Loucy (cell line): Measurements from ENCODE around the gene RAD51B.
A peak's percentile ranks its signal among the peaks of the same experiment; 100 is the strongest.

Experiments
- H2AFZ ChIP-seq: fragments of 200-600 bp; sonication (generic); 2 replicates; pipeline ENCODE4 v1.6.0; 2016; ENCODE audit warnings: antibody characterized with exemption, mild to moderate bottlenecking, low read length, moderate library complexity
- H3F3A ChIP-seq: fragments of 200-600 bp; 2 replicates; pipeline ENCODE4 v1.6.0; 2016; ENCODE audit warnings: antibody characterized with exemption, low read depth, mild to moderate bottlenecking
- H3K27me3 ChIP-seq: fragments of 200-600 bp; sonication (generic); 2 replicates; pipeline ENCODE4 v1.6.1; 2014; ENCODE audit warnings: low read length, mild to moderate bottlenecking; ENCODE audit not compliant: insufficient read depth, poor library complexity, severe bottlenecking
- H3K36me3 ChIP-seq: fragments of 200-600 bp; sonication (generic); 2 replicates; pipeline ENCODE4 v1.6.1; 2016; ENCODE audit warnings: low read length; ENCODE audit not compliant: insufficient read depth
- H3K4me1 ChIP-seq: fragments of 200-600 bp; sonication (generic); 2 replicates; pipeline ENCODE4 v1.5.1; 2014; ENCODE audit warnings: low read length, mild to moderate bottlenecking; ENCODE audit not compliant: insufficient read depth, poor library complexity, severe bottlenecking
- H3K4me2 ChIP-seq: fragments of 200-600 bp; sonication (generic); 2 replicates; pipeline ENCODE4 v1.6.0; 2014; ENCODE audit warnings: antibody characterized with exemption, low read length, low read depth, mild to moderate bottlenecking; ENCODE audit not compliant: poor library complexity, severe bottlenecking
- H3K4me3 ChIP-seq: fragments of 200-600 bp; sonication (generic); 2 replicates; pipeline ENCODE4 v1.5.1; 2014; ENCODE audit warnings: low read length, mild to moderate bottlenecking, mixed read lengths; ENCODE audit not compliant: poor library complexity, severe bottlenecking
- H3K79me2 ChIP-seq: fragments of 200-600 bp; sonication (generic); 2 replicates; pipeline ENCODE4 v1.6.1; 2014; ENCODE audit warnings: low read length; ENCODE audit not compliant: insufficient read depth
- H3K9ac ChIP-seq: fragments of 200-600 bp; sonication (generic); 2 replicates; pipeline ENCODE4 v1.6.0; 2014; ENCODE audit warnings: mild to moderate bottlenecking, low read depth, low read length, moderate library complexity; ENCODE audit not compliant: poor library complexity, severe bottlenecking
- H3K9me2 ChIP-seq: fragments of 200-600 bp; sonication (generic); replicated peaks from 2 replicates; pipeline ENCODE4 v1.6.1; 2016; ENCODE audit warnings: low read depth, low read length, mixed read lengths
- H3K9me3 ChIP-seq: fragments of 200-600 bp; sonication (generic); 2 replicates; pipeline ENCODE4 v1.6.1; 2014; ENCODE audit warnings: mild to moderate bottlenecking, antibody characterized with exemption, low read length, low read depth; ENCODE audit not compliant: insufficient read depth
- H4K20me1 ChIP-seq: fragments of 200-600 bp; sonication (generic); 2 replicates; pipeline ENCODE4 v1.6.0; 2014; ENCODE audit warnings: antibody characterized with exemption, low read length, mild to moderate bottlenecking; ENCODE audit not compliant: insufficient read depth, poor library complexity, severe bottlenecking
- EZH2phosphoT487 ChIP-seq: fragments of 200-600 bp; IDR thresholded peaks from 2 replicates; pipeline ENCODE4 v1.6.1; 2018; ENCODE audit warnings: antibody characterized with exemption, mild to moderate bottlenecking, moderate library complexity, borderline replicate concordance
- TF ChIP-seq, protein P1 (sequence below): fragments of 200-600 bp; sonication (generic); conservative IDR thresholded peaks from 2 replicates; pipeline ENCODE4 v1.5.1; 2014; ENCODE audit warnings: mild to moderate bottlenecking, antibody characterized with exemption, low read length

The RAD51B gene

DNA sequence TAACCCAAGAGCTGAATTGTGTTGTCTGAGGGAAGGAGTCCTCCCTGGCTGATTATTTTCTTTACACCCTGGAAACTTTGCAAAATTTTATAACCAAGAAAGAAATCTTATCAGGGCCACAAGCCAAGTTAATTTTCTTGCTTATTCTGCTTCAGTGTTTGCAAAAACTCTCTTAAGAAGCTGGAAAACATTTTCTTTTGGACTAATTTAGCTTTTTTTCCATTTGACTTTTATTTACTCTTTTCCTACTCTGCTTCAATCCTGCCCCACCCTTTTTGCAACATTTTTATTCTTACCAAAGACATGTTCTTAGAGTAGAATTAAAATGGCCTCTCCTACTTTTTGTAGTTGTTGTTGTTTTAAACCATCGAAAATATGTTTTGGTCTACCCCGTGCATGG, 594.5 kb downstream of the RAD51B start:
- Histone ChIP-seq H3K4me2 (peak overlapping the region; percentile 17), H3K27me3 (no peaks in the 10 kb centered on the region), H3K9me2 (no peaks in the 10 kb centered on the region), H3K79me2 (no peaks in the 10 kb centered on the region), H4K20me1 (no peaks in the 10 kb centered on the region), H3K36me3 (no peaks in the 10 kb centered on the region), H3K4me1 (peaks cover 60% of the 10 kb centered on the region), H3K9me3 (no peaks in the 10 kb centered on the region), H3K4me3 (no peak overlapping the region), H2AFZ (no peak overlapping the region), H3K9ac (no peak overlapping the region), H3F3A (0 out of 2 replicates have a peak, but pooled peaks cover 2% of the 10 kb centered on the region)
- TF ChIP-seq, protein P1, sequence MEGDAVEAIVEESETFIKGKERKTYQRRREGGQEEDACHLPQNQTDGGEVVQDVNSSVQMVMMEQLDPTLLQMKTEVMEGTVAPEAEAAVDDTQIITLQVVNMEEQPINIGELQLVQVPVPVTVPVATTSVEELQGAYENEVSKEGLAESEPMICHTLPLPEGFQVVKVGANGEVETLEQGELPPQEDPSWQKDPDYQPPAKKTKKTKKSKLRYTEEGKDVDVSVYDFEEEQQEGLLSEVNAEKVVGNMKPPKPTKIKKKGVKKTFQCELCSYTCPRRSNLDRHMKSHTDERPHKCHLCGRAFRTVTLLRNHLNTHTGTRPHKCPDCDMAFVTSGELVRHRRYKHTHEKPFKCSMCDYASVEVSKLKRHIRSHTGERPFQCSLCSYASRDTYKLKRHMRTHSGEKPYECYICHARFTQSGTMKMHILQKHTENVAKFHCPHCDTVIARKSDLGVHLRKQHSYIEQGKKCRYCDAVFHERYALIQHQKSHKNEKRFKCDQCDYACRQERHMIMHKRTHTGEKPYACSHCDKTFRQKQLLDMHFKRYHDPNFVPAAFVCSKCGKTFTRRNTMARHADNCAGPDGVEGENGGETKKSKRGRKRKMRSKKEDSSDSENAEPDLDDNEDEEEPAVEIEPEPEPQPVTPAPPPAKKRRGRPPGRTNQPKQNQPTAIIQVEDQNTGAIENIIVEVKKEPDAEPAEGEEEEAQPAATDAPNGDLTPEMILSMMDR, result no peak
- TF ChIP-seq EZH2phosphoT487, result no peak

DNA sequence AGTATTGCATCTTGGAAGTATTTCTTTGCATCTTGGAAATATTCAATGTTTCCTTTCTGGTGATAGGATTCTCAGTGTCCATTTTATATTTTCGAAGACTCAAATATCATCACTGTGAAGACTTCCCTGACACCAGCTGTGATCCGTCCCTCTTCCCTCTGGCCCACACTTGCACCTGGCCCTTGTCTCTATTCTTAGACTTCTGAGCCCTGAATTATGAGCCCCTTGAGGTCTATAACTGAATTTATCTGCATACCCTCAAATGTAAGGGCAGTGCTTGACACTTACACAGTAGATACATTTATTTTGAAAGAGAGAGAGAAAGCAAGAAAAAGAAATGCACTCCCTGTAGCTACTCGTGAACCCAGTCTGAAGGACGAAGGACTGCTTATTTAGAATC, 596.6 kb downstream of the RAD51B start:
- TF ChIP-seq, protein P1, result no peak
- no peak for TF ChIP-seq EZH2phosphoT487
- Histone ChIP-seq H3K9me2 (no peaks in the 10 kb centered on the region), H2AFZ (no peak overlapping the region), H3K27me3 (no peaks in the 10 kb centered on the region), H3K9me3 (no peaks in the 10 kb centered on the region), H3F3A (no peaks in the 10 kb centered on the region), H3K4me1 (peaks cover 57% of the 10 kb centered on the region), H3K4me2 (no peak overlapping the region), H3K9ac (peak overlapping the region; percentile 17), H4K20me1 (no peaks in the 10 kb centered on the region), H3K79me2 (no peaks in the 10 kb centered on the region), H3K36me3 (no peaks in the 10 kb centered on the region), H3K4me3 (no peak overlapping the region)

DNA sequence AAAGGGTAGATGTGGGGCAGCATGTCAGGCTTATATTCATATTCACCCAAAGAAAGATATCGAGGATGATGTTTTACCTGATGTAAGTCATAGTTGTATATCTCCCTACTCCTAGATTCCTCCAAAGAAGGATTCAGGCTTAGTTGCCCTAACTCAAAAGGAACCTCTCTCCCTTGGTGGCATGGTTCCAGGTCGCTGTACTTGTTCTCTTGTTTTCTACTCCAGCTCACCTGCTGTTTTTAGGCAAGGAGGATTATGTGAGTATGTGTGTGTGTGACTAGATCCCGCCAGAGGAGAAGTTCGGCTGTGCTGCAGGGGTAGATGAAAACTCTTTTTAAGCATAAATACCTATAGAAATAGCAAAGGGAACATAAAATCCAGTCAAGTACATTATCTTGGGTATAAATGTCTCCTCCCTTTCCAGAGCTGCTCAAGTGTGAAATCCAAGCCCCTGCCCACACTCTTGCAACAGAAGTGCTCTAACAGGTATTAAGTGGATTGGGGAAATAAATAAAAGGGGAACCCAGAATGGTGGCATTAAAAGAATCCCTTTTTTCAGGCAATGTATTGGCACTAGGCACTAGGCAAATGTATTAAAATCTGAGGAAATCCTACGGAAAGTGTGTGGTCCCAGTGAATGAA, 597.6 kb downstream of the RAD51B start:
- TF ChIP-seq EZH2phosphoT487, result no peak
- TF ChIP-seq, protein P1, result no peak
- no peaks in the 10 kb centered on the region for H3K36me3 ChIP-seq
- no peaks in the 10 kb centered on the region for H4K20me1 ChIP-seq
- H3K27me3 ChIP-seq, result no peaks in the 10 kb centered on the region
- no peak overlapping the region for H3K4me2 ChIP-seq
- no peak overlapping the region for H2AFZ ChIP-seq
- peak overlapping the region; percentile 17 for H3K9ac ChIP-seq
- no peaks in the 10 kb centered on the region for H3K9me2 ChIP-seq
- no peaks in the 10 kb centered on the region for H3K9me3 ChIP-seq
- no peaks in the 10 kb centered on the region for H3K79me2 ChIP-seq
- peaks cover 57% of the 10 kb centered on the region for H3K4me1 ChIP-seq
- H3F3A ChIP-seq, result no peaks in the 10 kb centered on the region
- no peak overlapping the region for H3K4me3 ChIP-seq
